Spleen (tissue), 7 donors: ENCODE data around the gene MOBP.

Experiments
- CTCF ChIP-seq, 11 experiments: fragments of 200-600 bp in 7 of 11; fragments of 450-650 bp in 4 of 11; sonication (generic) in 4 of 11; IDR thresholded peaks in 8 of 11; conservative IDR thresholded peaks in 3 of 11; 1 replicate in 7 of 11; 2 replicates in 4 of 11; pipeline versions ENCODE4 v1.4.0 to v1.8.0; 2016 to 2021; ENCODE audit warnings: antibody characterized with exemption in 11 of 11, inconsistent platforms in 4 of 11, mild to moderate bottlenecking in 1 of 11
- POLR2A ChIP-seq, 3 donors: fragments of 450-650 bp; IDR thresholded peaks; one replicate each; pipeline ENCODE4 v1.5.1; 2017; ENCODE audit warnings: antibody characterized with exemption in 3 of 3, mild to moderate bottlenecking in 1 of 3
- POLR2AphosphoS5 ChIP-seq, 3 donors: sonication (generic); formaldehyde crosslinking; IDR thresholded peaks; one replicate each; pipeline ENCODE4 v1.5.1; 2017; ENCODE audit warnings: antibody characterized with exemption in 3 of 3
- donor health status: DM: no; HTN: no; CAD: no; lungs with moderate emphysema.
- donor health status: DM: no; HTN: no; CAD: no.
- donor health status: DM: no; HTN: no; CAD: no.

GRCh38 chr3:39471652-39472051 is 4.2 kb downstream of the MOBP start:
- TF ChIP-seq CTCF (IDR thresholded peaks at IDR 0.05 in 8 of 11, conservative IDR thresholded peaks at IDR 0.05 in 3 of 11) (no peak), POLR2AphosphoS5 (IDR thresholded peaks at IDR 0.05) (no peak), POLR2A (IDR thresholded peaks at IDR 0.05) (no peak)
